HG03095 (cell line): ENCODE data around the gene GLRX3.
"Not testable (repeated sequence)": the region's sequence is repeated elsewhere in the genome, so short reads cannot be mapped to it uniquely, and the experiment has no call there.

Experiments used
- ATAC-seq: cut with Tn5 transposase; IDR thresholded peaks from one replicate; pipeline ENCODE4 v1.9.1; 2021; ENCODE audit warnings: moderate library complexity; ENCODE audit not compliant: unreplicated experiment

GLRX3 gene

GRCh38 chr10:130136226-130137089, at the start of gene GLRX3:
GLRX3 (plus strand) TSS chr10:130136391; CDS start chr10:130136421, 30 bp downstream.
- peak; percentile 75 for ATAC-seq

GRCh38 chr10:130090565-130090964, 45.6 kb upstream of the GLRX3 start:
- ATAC-seq = not testable (repeated sequence)

GRCh38 chr10:130099344-130099743, 36.8 kb upstream of the GLRX3 start:
- ATAC-seq = no peak

- no peak for ATAC-seq
These were observed 30.5 kb upstream of the GLRX3 start for GRCh38 chr10:130105724-130106123.

GRCh38 chr10:130108146-130108545, 28.0 kb upstream of the GLRX3 start:
- not testable (repeated sequence) for ATAC-seq

GRCh38 chr10:130108934-130109604, 27.1 kb upstream of the GLRX3 start:
- no peak for ATAC-seq

- no peak for ATAC-seq
These were observed 26.4 kb upstream of the GLRX3 start for GRCh38 chr10:130109796-130110245.

GRCh38 chr10:130110246-130111112, 25.7 kb upstream of the GLRX3 start, which contains the start of gene C10orf143:
C10orf143 (minus strand) TSS chr10:130110830; CDS start chr10:130110772, 58 bp downstream.
- ATAC-seq = peak; percentile 84

- peak; percentile 83 for ATAC-seq
These were observed 24.9 kb upstream of the GLRX3 start for GRCh38 chr10:130111113-130111851.

- no peak for ATAC-seq
These were observed 24.4 kb upstream of the GLRX3 start for GRCh38 chr10:130111852-130112180.

- ATAC-seq = no peak
These were observed 23.4 kb upstream of the GLRX3 start for GRCh38 chr10:130112821-130113220.

GRCh38 chr10:130116942-130117341, 19.2 kb upstream of the GLRX3 start:
- ATAC-seq = not testable (repeated sequence)

GRCh38 chr10:130117535-130117934, 18.7 kb upstream of the GLRX3 start:
- ATAC-seq = not testable (repeated sequence)

GRCh38 chr10:130121486-130122079, 14.6 kb upstream of the GLRX3 start:
- ATAC-seq = no peak

- ATAC-seq = peak; percentile 94
These were observed 8.7 kb upstream of the GLRX3 start for GRCh38 chr10:130127364-130128061.

GRCh38 chr10:130128062-130128781, 8.0 kb upstream of the GLRX3 start:
- ATAC-seq = no peak

- ATAC-seq = no peak
These were observed 7.3 kb upstream of the GLRX3 start for GRCh38 chr10:130128922-130129321.

- no peak for ATAC-seq
These were observed 440 bp upstream of the GLRX3 start for GRCh38 chr10:130135676-130136225.
